ENCODE measurements around the gene SPNS3. TPM values are rescaled to one million over a fixed set of nuclear protein-coding genes. Genes with fewer than 3 reads are reported as not detected.

Gene SPNS3
- total and polyA plus RNA-seq, 9 of the 15 experiments (the other 6 are each of a cell fraction or from before 2014, with no cell fraction given): not detected

GRCh38 chr17:4440690-4441686 is 7.2 kb downstream of the SPNS3 start:
- Histone ChIP-seq H3K4me2 (ENCODE audit: insufficient read depth, low read length) (no peak overlapping the region), H4K20me1 (replicated peaks; ENCODE audit: control insufficient read depth, insufficient read depth, low read length) (peaks cover 4% of the 10 kb centered on the region; the same call in 1 of the 2 replicates), H3K4me1 (replicated peaks in 1 of 2; ENCODE audit: control insufficient read depth in 2 of 2, insufficient read depth in 2 of 2, low read length in 2 of 2) (peaks cover 0 to 1% of the 10 kb centered on the region in 2 experiments; a peak in 3 of 5 replicates), H3K79me2 (ENCODE audit: control insufficient read depth, insufficient read depth, low read length) (no peaks in the 10 kb centered on the region), H3K4me3 (no peak overlapping the region), H3K9me1 (ENCODE audit: control insufficient read depth, insufficient read depth, low read length) (no peaks in the 10 kb centered on the region), H3K9me3 (replicated peaks; ENCODE audit: control insufficient read depth, insufficient read depth, low read depth, low read length) (no peaks in the 10 kb centered on the region), H3K9ac (ENCODE audit: insufficient read depth in 1 of 2, low read depth in 2 of 2, low read length in 2 of 2) (no peak overlapping the region), H3K36me3 (ENCODE audit: control insufficient read depth, insufficient read depth, low read length) (no peaks in the 10 kb centered on the region), H3K27ac (ENCODE audit: extremely low read depth, low read depth, low read length) (no peak overlapping the region), H2AFZ (ENCODE audit: low read depth, low read length) (no peak overlapping the region), H3K27me3 (ENCODE audit: control insufficient read depth in 2 of 2, insufficient read depth in 2 of 2, low read length in 2 of 2) (peaks cover 14 to 45% of the 10 kb centered on the region in 2 experiments; a peak in 4 of 5 replicates)
- DNase-seq (ENCODE audit: extremely low read depth in 1 of 4, low spot score in 3 of 4) (peak in 1 of 4 experiments; percentile 11), FAIRE-seq (no peak), ATAC-seq (no peak)
- BruUV-seq (replicated peaks): no TSS peak
- in situ Hi-C loops (cut with MboI): no loop called here
- ChIA-PET POLR2A (interaction anchor here (0.6 to 0.8 kb wide), 2 partner anchors 23 to 1736 kb away, joined by 3 read pairs; no protein-coding TSS in a partner anchor), CTCF (ENCODE audit: low intra/inter-chr PET ratio) (no interaction called here)
- WGBS (ENCODE audit: insufficient coverage, low coverage, missing lambda C conversion rate): 0% methylated on average over 14 of the region's 16 CpGs
- intact Hi-C loops (cut with micrococcal nuclease): no loop called here
- TF ChIP-seq ZBTB12 (CRISPR knock-in tag; IDR thresholded peaks at IDR 0.05) (no peak), ZNF23 (CRISPR knock-in tag; IDR thresholded peaks at IDR 0.05) (no peak), NFIC (IDR thresholded peaks at IDR 0.05) (no peak; the same call in 1 of the 2 replicates), SREBF2 (CRISPR knock-in tag; IDR thresholded peaks at IDR 0.05) (no peak), NCOA1 (IDR thresholded peaks at IDR 0.05; ENCODE audit: low read depth) (no peak), ZC3H11A (IDR thresholded peaks at IDR 0.05; ENCODE audit: low read depth, low read length) (no peak), KLF16 (IDR thresholded peaks at IDR 0.05) (no peak), HMGXB4 (CRISPR knock-in tag; IDR thresholded peaks at IDR 0.05) (no peak), CGGBP1 (CRISPR knock-in tag; IDR thresholded peaks at IDR 0.05) (no peak), HNRNPH1 (optimal IDR thresholded peaks at IDR 0.05; ENCODE audit: low read depth, low read length) (no peak), KDM2B (CRISPR knock-in tag; IDR thresholded peaks at IDR 0.05) (no peak), SRSF3 (IDR thresholded peaks at IDR 0.05; ENCODE audit: insufficient read depth, low read length) (no peak), TFAM (CRISPR knock-in tag; conservative IDR thresholded peaks at IDR 0.05) (no peak), MTA3 (IDR thresholded peaks at IDR 0.05; ENCODE audit: borderline replicate concordance) (no peak), IRF1 (CRISPR knock-in tag; IDR thresholded peaks at IDR 0.05; ENCODE audit: borderline replicate concordance) (no peak), MNT (conservative IDR thresholded peaks at IDR 0.05) (no peak)

Data from K562 (cell line).